Thoracic aorta (tissue), 2 donors: Measurements from ENCODE around the gene BAG5. TPM values are rescaled to one million over a fixed set of nuclear protein-coding genes. Genes with fewer than 3 reads are reported as not detected.
A peak's percentile ranks its signal among the peaks of the same experiment; 100 is the strongest.

Source experiments
- ATAC-seq: fragments of 150-250 bp; one replicate; pipeline ENCODE4 v1.8.0; 2017; ENCODE audit warnings: low read depth; ENCODE audit not compliant: insufficient number of reproducible peaks, low FRiP score
- DNase-seq: peaks from one replicate; pipeline ENCODE4 v3.0.0-alpha.2; 2020; ENCODE audit warnings: low spot score
- H3K27ac ChIP-seq, 2 donors: fragments of 200-600 bp; sonication (generic); 1 replicate in 1 of 2; 2 replicates in 1 of 2; pipeline ENCODE4 v1.5.1; 2016; ENCODE audit warnings: mild to moderate bottlenecking in 2 of 2, moderate library complexity in 2 of 2
- H3K27me3 ChIP-seq: fragments of 200-600 bp; sonication (generic); replicated peaks from 2 replicates; pipeline ENCODE4 v1.6.0; 2016; ENCODE audit warnings: mild to moderate bottlenecking; ENCODE audit not compliant: insufficient read depth
- H3K36me3 ChIP-seq: fragments of 200-600 bp; sonication (generic); one replicate; pipeline ENCODE4 v1.5.1; 2016
- H3K4me1 ChIP-seq, 2 donors: fragments of 200-600 bp; sonication (generic); 1 replicate in 1 of 2; 2 replicates in 1 of 2; pipeline versions ENCODE4 v1.5.1 to v1.6.0; 2016; ENCODE audit warnings: low read depth in 2 of 2, mild to moderate bottlenecking in 1 of 2; ENCODE audit not compliant: control insufficient read depth in 1 of 2
- H3K4me3 ChIP-seq: fragments of 200-600 bp; sonication (generic); 2 replicates; pipeline ENCODE4 v1.5.1; 2016; ENCODE audit warnings: mild to moderate bottlenecking
- H3K9me3 ChIP-seq: fragments of 200-600 bp; sonication (generic); 2 replicates; pipeline ENCODE4 v1.5.1; 2016
- CTCF ChIP-seq: fragments of 200-600 bp; sonication (generic); IDR thresholded peaks from one replicate; pipeline ENCODE4 v1.5.1; 2019; ENCODE audit warnings: antibody characterized with exemption
- total RNA-seq, 2 donors: library from RNA; depleted of rRNA; stranded (reverse); fragments of >200 nt; gene quantifications; one replicate each; pipeline versions ENCODE4 v1.1.0 to v1.2.3, GENCODE V29; 2016

Gene BAG5
- total RNA-seq, 2 donors from 2014 or later = 21.0 to 34.9 TPM

- no peaks in the 10 kb centered on the region for H3K27me3 ChIP-seq
- no peaks in the 10 kb centered on the region for H3K4me1 ChIP-seq
- no peak overlapping the region for H3K27ac ChIP-seq
- H3K36me3 ChIP-seq = peaks cover 7% of the 10 kb centered on the region
- no peak overlapping the region for H3K4me3 ChIP-seq
- H3K9me3 ChIP-seq = no peaks in the 10 kb centered on the region
- no peak for TF ChIP-seq CTCF
- ATAC-seq (no peak), DNase-seq (no peak)
These were observed 22.0 kb upstream of the BAG5 start for GRCh38 chr14:103584326-103584915.

- no peak overlapping the region for H3K27ac ChIP-seq
- no peak for TF ChIP-seq CTCF
- ATAC-seq (no peak), DNase-seq (no peak)
- no peaks in the 10 kb centered on the region for H3K27me3 ChIP-seq
- no peaks in the 10 kb centered on the region for H3K9me3 ChIP-seq
- peaks cover 0 to 2% of the 10 kb centered on the region in 2 donors for H3K4me1 ChIP-seq
- H3K4me3 ChIP-seq = no peak overlapping the region
- peaks cover 13% of the 10 kb centered on the region for H3K36me3 ChIP-seq
These were observed 19.7 kb upstream of the BAG5 start for GRCh38 chr14:103581954-103582703.

DNA sequence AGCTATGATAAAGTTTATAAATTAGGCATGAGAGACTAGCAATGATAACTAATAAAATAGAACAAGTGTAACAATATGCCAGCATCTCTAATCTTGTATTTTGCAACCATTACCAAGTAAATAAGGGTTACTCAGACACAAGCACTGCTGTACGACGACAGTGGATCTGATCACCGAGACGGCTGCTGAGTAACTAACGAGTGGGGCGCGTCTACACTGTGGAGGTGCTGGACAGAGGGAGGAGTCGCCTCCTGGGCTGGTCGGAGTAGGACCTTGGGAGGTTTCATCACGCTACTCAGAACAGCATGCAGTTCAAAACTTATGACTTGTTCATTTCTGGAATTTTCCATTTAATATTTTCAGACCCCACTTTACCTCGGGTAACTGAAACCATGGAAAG, 18.7 kb upstream of the BAG5 start:
- H3K27ac ChIP-seq = no peak overlapping the region
- no peak for TF ChIP-seq CTCF

DNA sequence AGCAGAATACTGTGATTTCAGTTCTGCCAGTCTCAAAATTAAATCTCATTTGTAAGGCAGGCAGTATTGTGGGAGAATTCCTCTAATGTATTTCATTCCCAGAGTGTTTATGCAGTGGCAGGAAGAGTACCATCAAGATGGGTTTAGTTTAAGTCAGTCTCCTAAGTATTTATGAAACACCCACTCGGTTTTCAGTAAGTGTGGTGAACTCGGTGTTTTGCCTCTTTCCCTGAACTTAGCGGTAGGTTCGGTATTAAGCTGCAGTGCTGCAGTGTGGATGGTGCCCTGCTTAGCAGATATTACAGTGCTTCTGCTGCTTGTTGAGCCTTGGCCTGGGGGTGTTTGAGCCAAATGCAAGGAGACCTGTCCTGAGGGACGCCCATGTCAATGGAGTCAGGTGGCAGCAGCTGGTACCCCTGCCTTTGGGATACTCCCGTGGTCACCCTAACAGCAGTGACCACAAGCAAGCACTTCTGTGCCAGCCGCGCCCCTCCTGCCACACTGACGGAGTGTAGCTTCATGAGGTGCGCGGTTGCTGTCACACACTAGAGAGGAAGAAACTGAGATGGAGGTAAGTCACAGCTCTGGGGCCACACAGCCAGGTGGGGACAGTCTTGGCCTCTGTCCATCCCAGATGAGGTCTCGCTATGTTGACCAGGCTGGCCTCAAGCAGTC, 16.1 kb upstream of the BAG5 start:
- DNase-seq = no peak
- H3K4me3 ChIP-seq = no peak overlapping the region
- no peak overlapping the region for H3K27ac ChIP-seq
- TF ChIP-seq CTCF = no peak
- peaks cover 20% of the 10 kb centered on the region for H3K36me3 ChIP-seq
- H3K4me1 ChIP-seq = peaks cover 5 to 16% of the 10 kb centered on the region in 2 donors
- no peaks in the 10 kb centered on the region for H3K9me3 ChIP-seq
- ATAC-seq = no peak
- H3K27me3 ChIP-seq = no peaks in the 10 kb centered on the region

More for the DNA sequence above, 18.7 kb upstream of the BAG5 start:
- Histone ChIP-seq H3K4me3 (no peak overlapping the region), H3K27me3 (no peaks in the 10 kb centered on the region), H3K4me1 (peaks cover 5 to 11% of the 10 kb centered on the region in 2 donors), H3K9me3 (no peaks in the 10 kb centered on the region), H3K36me3 (peaks cover 13% of the 10 kb centered on the region)
- DNase-seq (no peak), ATAC-seq (no peak)

- no peaks in the 10 kb centered on the region for H3K9me3 ChIP-seq
- ATAC-seq = peak; percentile 64
- H3K27ac ChIP-seq = peak overlapping the region; percentile 39 to 55
- DNase-seq = peak; percentile 78
- no peak overlapping the region for H3K4me3 ChIP-seq
- peaks cover 5 to 16% of the 10 kb centered on the region in 2 donors for H3K4me1 ChIP-seq
- TF ChIP-seq CTCF = no peak
- H3K27me3 ChIP-seq = no peaks in the 10 kb centered on the region
- peaks cover 26% of the 10 kb centered on the region for H3K36me3 ChIP-seq
These were observed 14.0 kb upstream of the BAG5 start for GRCh38 chr14:103576371-103577024.
